ENCODE measurements around the gene PLXNB1. TPM values are rescaled to one million over a fixed set of nuclear protein-coding genes. Genes with fewer than 3 reads are reported as not detected.
"Not testable (repeated sequence)": the region's sequence is repeated elsewhere in the genome, so short reads cannot be mapped to it uniquely, and the experiment has no call there.

The PLXNB1 gene
- total RNA-seq, 1 experiment from 2014 or later: 97.7 TPM

- BruUV-seq (replicated peaks): no TSS peak
- Histone ChIP-seq H3K27me3 (ENCODE audit: insufficient read depth, low read depth) (no peaks in the 10 kb centered on the region), H3K4me3 (no peak overlapping the region), H3K4me1 (replicated peaks; ENCODE audit: insufficient read depth) (peaks cover 7% of the 10 kb centered on the region; the same call in 1 of the 2 replicates), H3K9me3 (ENCODE audit: insufficient read depth, low read depth) (no peaks in the 10 kb centered on the region), H3K4me2 (no peak overlapping the region), H2AFZ (no peak overlapping the region), H3K27ac (no peak overlapping the region), H3K9me2 (ENCODE audit: insufficient read depth) (no peaks in the 10 kb centered on the region), H3K79me2 (ENCODE audit: low read depth) (no peaks in the 10 kb centered on the region), H3K36me3 (ENCODE audit: low read depth) (no peaks in the 10 kb centered on the region), H4K20me1 (ENCODE audit: insufficient read depth) (no peaks in the 10 kb centered on the region), H3F3A (ENCODE audit: insufficient read depth, low read depth) (no peaks in the 10 kb centered on the region; the same call in 1 of the 2 replicates)
- POLR2A ChIA-PET (ENCODE audit: unreplicated experiment): no interaction called here
- CTCF ChIA-PET: interaction anchor here (3.3 to 4.4 kb wide), 2 partner anchors 34 to 37 kb away, joined by 14 to 126 read pairs; partner anchors contain the start of genes CCDC51 and TMA7
- intact Hi-C loops (cut with micrococcal nuclease; ENCODE audit: unreplicated experiment): loop anchor here (5.0 kb wide), 1 partner anchor 155 kb away; the partner anchor contains the start of gene PFKFB4
- no peak for TF ChIP-seq EZH2 (IDR thresholded peaks at IDR 0.05; ENCODE audit: low read depth)
- no peak for TF ChIP-seq CTCF (conservative IDR thresholded peaks at IDR 0.05)
- peak in 1 of 2 experiments; percentile 61 for DNase-seq
Measured at GRCh38 chr3:48402281-48402732, 27.6 kb downstream of the PLXNB1 start.

- H3K4me2 ChIP-seq; H3K9me3 ChIP-seq (ENCODE audit: insufficient read depth, low read depth); H3K9me2 ChIP-seq (ENCODE audit: insufficient read depth); H3K4me3 ChIP-seq; H3F3A ChIP-seq (ENCODE audit: insufficient read depth, low read depth); DNase-seq; H2AFZ ChIP-seq; H3K27ac ChIP-seq; H3K79me2 ChIP-seq (ENCODE audit: low read depth); H4K20me1 ChIP-seq (ENCODE audit: insufficient read depth); H3K27me3 ChIP-seq (ENCODE audit: insufficient read depth, low read depth); H3K36me3 ChIP-seq (ENCODE audit: low read depth); H3K4me1 ChIP-seq (replicated peaks; ENCODE audit: insufficient read depth): not testable (repeated sequence)
- ChIA-PET CTCF (interaction anchor here (0.6 to 4.4 kb wide), 11 partner anchors 32 to 207 kb away, joined by 3 to 126 read pairs (median 5); partner anchors contain the start of genes ATRIP, CCDC51 and TMA7), POLR2A (ENCODE audit: unreplicated experiment) (interaction anchor here (1.0 to 1.1 kb wide), 4 partner anchors 32 to 45 kb away, joined by 4 to 8 read pairs (median 6); partner anchors contain the start of genes ATRIP, CCDC51 and TMA7)
- intact Hi-C loops (cut with micrococcal nuclease; ENCODE audit: unreplicated experiment): loop anchor here (1.0 to 5.0 kb wide), 3 partner anchors 35 to 281 kb away; partner anchors contain the start of gene PFKFB4
- BruUV-seq (replicated peaks): TSS peak; percentile 6
Measured at GRCh38 chr3:48401434-48401901, 28.4 kb downstream of the PLXNB1 start.

- Histone ChIP-seq H4K20me1 (ENCODE audit: insufficient read depth) (no peaks in the 10 kb centered on the region), H3F3A (ENCODE audit: insufficient read depth, low read depth) (no peaks in the 10 kb centered on the region; the same call in 1 of the 2 replicates), H3K9me2 (ENCODE audit: insufficient read depth) (no peaks in the 10 kb centered on the region), H3K27me3 (ENCODE audit: insufficient read depth, low read depth) (no peaks in the 10 kb centered on the region), H3K4me2 (no peak overlapping the region), H3K36me3 (ENCODE audit: low read depth) (no peaks in the 10 kb centered on the region), H3K27ac (no peak overlapping the region), H3K4me3 (no peak overlapping the region), H3K79me2 (ENCODE audit: low read depth) (no peaks in the 10 kb centered on the region), H3K4me1 (replicated peaks; ENCODE audit: insufficient read depth) (peaks cover 7% of the 10 kb centered on the region; the same call in 1 of the 2 replicates), H2AFZ (no peak overlapping the region), H3K9me3 (ENCODE audit: insufficient read depth, low read depth) (no peaks in the 10 kb centered on the region)
- POLR2A ChIA-PET (ENCODE audit: unreplicated experiment): interaction anchor here (0.5 to 1.1 kb wide), 7 partner anchors 33 to 212 kb away, joined by 4 to 13 read pairs (median 6); partner anchors contain the start of genes ATRIP, CCDC51 and TMA7
- DNase-seq: peak; percentile 60 to 61
- TF ChIP-seq EZH2 (IDR thresholded peaks at IDR 0.05; ENCODE audit: low read depth) (no peak), CTCF (conservative IDR thresholded peaks at IDR 0.05) (peak; percentile 82)
- intact Hi-C loops (cut with micrococcal nuclease; ENCODE audit: unreplicated experiment): loop anchor here (1.0 to 5.0 kb wide), 4 partner anchors 35 to 282 kb away; partner anchors contain the start of gene PFKFB4
- BruUV-seq (replicated peaks): no TSS peak
- CTCF ChIA-PET: interaction anchor here (0.6 to 4.4 kb wide), 11 partner anchors 33 to 206 kb away, joined by 3 to 126 read pairs (median 5); partner anchors contain the start of genes ATRIP, CCDC51 and TMA7
Measured at GRCh38 chr3:48400824-48401433, 29.0 kb downstream of the PLXNB1 start.

Data from PC-9 (cell line).